ENCODE results near the gene ZDHHC19.

DNA sequence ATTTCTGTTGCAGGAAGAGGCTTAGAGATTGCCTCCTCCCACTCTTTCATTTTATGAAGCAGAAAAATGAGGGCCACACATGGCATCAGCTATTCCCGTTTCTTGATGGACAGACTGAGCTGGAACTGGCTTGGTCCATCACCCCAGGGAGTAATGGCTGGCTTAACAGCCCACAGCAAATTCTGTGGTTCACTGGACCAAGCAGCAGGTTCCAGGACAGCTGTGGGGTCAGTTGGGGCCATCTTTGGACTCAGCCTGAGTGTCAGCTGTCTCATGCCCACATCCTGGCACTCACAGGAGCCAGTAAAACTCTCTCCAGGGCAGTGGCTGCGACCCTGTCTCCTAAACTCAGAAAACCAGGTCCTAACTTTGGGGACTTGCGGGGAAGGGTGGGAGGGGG is 36.5 kb downstream of the ZDHHC19 start:
- no peak for TF ChIP-seq CTCF (IDR thresholded peaks at IDR 0.05 in 8 of 11, conservative IDR thresholded peaks at IDR 0.05 in 3 of 11)
- no peak for TF ChIP-seq POLR2AphosphoS5 (IDR thresholded peaks at IDR 0.05)
